ENCODE measurements around the gene COL4A3.
A peak's percentile ranks its signal among the peaks of the same experiment; 100 is the strongest.

Gene COL4A3

DNA sequence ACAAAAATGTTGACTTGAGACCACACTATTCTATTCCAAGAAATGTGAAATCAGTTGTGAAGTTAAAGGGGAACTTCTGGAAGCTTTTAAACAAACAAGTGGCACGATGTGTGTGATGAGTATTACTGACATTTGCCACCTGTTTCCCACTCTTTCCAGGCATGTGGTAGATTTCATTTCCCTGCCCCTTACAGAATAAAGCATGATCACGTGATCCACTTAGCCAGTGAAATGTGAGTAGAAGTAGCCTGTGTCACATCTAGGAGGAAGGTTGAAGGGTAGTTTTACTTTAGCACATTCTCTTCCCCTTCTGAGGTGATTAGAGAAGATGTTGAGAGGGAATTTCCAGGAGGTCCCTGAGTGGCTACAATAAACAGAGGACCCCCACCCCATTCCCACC, 4.3 kb upstream of the COL4A3 start:
- ATAC-seq, result no peak

DNA sequence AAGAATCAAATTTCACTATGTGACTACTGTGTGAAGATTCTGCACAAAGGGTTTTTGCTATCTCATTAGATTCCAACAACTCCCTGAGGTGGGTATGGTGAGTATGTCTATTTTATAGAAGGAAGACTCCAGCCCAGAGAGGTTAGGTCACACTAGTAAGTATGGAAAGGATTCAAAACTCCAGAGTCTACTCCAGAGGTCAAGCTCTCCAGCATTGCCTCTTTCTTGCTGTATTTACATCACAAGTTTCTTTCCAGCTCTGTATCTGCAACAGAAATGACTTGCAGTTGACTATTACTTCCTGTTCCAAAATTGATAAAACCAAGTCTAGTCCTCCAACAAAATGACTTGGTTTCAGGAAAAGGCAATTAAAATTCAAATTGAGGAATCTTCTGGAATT, 2.5 kb upstream of the COL4A3 start:
- ATAC-seq, result no peak
- TF ChIP-seq BACH2 (CRISPR knock-in tag; IDR thresholded peaks at IDR 0.05; ENCODE audit: borderline replicate concordance) (no peak), ZC3H10 (CRISPR knock-in tag; IDR thresholded peaks at IDR 0.05) (no peak), SNAI2 (CRISPR knock-in tag; IDR thresholded peaks at IDR 0.05) (no peak), ZNF565 (CRISPR knock-in tag; conservative IDR thresholded peaks at IDR 0.05; ENCODE audit: low read depth) (no peak), ZFP30 (CRISPR knock-in tag; IDR thresholded peaks at IDR 0.05) (no peak), ISL1 (CRISPR knock-in tag; IDR thresholded peaks at IDR 0.05) (no peak)
- TF ChIP-seq, protein P1, sequence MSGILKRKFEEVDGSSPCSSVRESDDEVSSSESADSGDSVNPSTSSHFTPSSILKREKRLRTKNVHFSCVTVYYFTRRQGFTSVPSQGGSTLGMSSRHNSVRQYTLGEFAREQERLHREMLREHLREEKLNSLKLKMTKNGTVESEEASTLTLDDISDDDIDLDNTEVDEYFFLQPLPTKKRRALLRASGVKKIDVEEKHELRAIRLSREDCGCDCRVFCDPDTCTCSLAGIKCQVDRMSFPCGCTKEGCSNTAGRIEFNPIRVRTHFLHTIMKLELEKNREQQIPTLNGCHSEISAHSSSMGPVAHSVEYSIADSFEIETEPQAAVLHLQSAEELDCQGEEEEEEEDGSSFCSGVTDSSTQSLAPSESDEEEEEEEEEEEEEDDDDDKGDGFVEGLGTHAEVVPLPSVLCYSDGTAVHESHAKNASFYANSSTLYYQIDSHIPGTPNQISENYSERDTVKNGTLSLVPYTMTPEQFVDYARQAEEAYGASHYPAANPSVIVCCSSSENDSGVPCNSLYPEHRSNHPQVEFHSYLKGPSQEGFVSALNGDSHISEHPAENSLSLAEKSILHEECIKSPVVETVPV (CRISPR knock-in tag; IDR thresholded peaks at IDR 0.05), result no peak
- TF ChIP-seq, protein P2, sequence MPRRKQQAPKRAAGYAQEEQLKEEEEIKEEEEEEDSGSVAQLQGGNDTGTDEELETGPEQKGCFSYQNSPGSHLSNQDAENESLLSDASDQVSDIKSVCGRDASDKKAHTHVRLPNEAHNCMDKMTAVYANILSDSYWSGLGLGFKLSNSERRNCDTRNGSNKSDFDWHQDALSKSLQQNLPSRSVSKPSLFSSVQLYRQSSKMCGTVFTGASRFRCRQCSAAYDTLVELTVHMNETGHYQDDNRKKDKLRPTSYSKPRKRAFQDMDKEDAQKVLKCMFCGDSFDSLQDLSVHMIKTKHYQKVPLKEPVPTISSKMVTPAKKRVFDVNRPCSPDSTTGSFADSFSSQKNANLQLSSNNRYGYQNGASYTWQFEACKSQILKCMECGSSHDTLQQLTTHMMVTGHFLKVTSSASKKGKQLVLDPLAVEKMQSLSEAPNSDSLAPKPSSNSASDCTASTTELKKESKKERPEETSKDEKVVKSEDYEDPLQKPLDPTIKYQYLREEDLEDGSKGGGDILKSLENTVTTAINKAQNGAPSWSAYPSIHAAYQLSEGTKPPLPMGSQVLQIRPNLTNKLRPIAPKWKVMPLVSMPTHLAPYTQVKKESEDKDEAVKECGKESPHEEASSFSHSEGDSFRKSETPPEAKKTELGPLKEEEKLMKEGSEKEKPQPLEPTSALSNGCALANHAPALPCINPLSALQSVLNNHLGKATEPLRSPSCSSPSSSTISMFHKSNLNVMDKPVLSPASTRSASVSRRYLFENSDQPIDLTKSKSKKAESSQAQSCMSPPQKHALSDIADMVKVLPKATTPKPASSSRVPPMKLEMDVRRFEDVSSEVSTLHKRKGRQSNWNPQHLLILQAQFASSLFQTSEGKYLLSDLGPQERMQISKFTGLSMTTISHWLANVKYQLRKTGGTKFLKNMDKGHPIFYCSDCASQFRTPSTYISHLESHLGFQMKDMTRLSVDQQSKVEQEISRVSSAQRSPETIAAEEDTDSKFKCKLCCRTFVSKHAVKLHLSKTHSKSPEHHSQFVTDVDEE (CRISPR knock-in tag; IDR thresholded peaks at IDR 0.05), result no peak

More for the DNA sequence above, 4.3 kb upstream of the COL4A3 start:
- no peak for TF ChIP-seq CSDC2 (CRISPR knock-in tag; IDR thresholded peaks at IDR 0.05)
- TF ChIP-seq, protein P1 (CRISPR knock-in tag; IDR thresholded peaks at IDR 0.05), result no peak
- no peak for TF ChIP-seq SNAI2 (CRISPR knock-in tag; IDR thresholded peaks at IDR 0.05)
- TF ChIP-seq OSR1 (CRISPR knock-in tag; IDR thresholded peaks at IDR 0.05), result no peak
- no peak for TF ChIP-seq BACH2 (CRISPR knock-in tag; IDR thresholded peaks at IDR 0.05; ENCODE audit: borderline replicate concordance)
- no peak for TF ChIP-seq ZNF8 (CRISPR knock-in tag; IDR thresholded peaks at IDR 0.05)
- TF ChIP-seq ZNF70 (CRISPR knock-in tag; IDR thresholded peaks at IDR 0.05), result no peak
- no peak for TF ChIP-seq TCF4 (CRISPR knock-in tag; IDR thresholded peaks at IDR 0.05; ENCODE audit: borderline replicate concordance)
- TF ChIP-seq ZFP3 (CRISPR knock-in tag; IDR thresholded peaks at IDR 0.05), result no peak
- no peak for TF ChIP-seq ZFP30 (CRISPR knock-in tag; IDR thresholded peaks at IDR 0.05)
- TF ChIP-seq, protein P3, sequence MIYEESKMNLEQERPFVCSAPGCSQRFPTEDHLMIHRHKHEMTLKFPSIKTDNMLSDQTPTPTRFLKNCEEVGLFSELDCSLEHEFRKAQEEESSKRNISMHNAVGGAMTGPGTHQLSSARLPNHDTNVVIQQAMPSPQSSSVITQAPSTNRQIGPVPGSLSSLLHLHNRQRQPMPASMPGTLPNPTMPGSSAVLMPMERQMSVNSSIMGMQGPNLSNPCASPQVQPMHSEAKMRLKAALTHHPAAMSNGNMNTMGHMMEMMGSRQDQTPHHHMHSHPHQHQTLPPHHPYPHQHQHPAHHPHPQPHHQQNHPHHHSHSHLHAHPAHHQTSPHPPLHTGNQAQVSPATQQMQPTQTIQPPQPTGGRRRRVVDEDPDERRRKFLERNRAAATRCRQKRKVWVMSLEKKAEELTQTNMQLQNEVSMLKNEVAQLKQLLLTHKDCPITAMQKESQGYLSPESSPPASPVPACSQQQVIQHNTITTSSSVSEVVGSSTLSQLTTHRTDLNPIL (CRISPR knock-in tag; IDR thresholded peaks at IDR 0.05; ENCODE audit: low read depth), result no peak
- no peak for TF ChIP-seq ISL1 (CRISPR knock-in tag; IDR thresholded peaks at IDR 0.05)
- TF ChIP-seq GLIS3 (CRISPR knock-in tag; IDR thresholded peaks at IDR 0.05), result no peak

DNA sequence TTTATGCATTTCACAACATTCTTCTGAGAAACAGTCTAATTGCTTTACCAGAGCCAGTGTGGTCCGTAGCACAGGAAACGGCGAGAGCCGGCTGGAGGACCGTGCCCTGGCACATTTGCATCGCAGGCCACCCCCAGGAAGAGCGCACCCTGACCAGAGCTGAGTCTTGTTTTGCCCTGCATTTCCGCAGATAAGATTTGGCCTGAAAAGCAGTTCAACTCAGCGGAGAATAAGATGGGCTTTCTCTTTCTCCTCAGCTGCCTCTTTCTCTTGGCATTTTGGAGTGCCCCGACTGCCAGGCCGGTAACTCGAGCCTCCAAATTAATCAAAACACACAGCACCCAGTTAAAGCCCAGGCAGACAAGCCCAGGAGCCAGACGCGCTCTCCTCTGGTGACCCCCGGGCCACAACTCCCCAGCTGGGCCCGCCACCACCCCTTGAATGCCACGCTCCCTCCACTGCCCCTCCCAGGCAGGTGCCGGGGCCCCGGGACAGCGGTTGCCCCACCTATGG, 883 bp upstream of the COL4A3 start:
- no peak for TF ChIP-seq SNAI2 (CRISPR knock-in tag; IDR thresholded peaks at IDR 0.05)
- no peak for TF ChIP-seq ESRRG (CRISPR knock-in tag; IDR thresholded peaks at IDR 0.05)
- TF ChIP-seq ZNF70 (CRISPR knock-in tag; IDR thresholded peaks at IDR 0.05), result no peak
- TF ChIP-seq ARNTL (CRISPR knock-in tag; IDR thresholded peaks at IDR 0.05; ENCODE audit: borderline replicate concordance, low read depth), result no peak
- no peak for TF ChIP-seq BACH2 (CRISPR knock-in tag; IDR thresholded peaks at IDR 0.05; ENCODE audit: borderline replicate concordance)
- TF ChIP-seq POU6F1 (CRISPR knock-in tag; IDR thresholded peaks at IDR 0.05; ENCODE audit: borderline replicate concordance, low read depth), result no peak
- no peak for TF ChIP-seq PPARA (CRISPR knock-in tag; IDR thresholded peaks at IDR 0.05; ENCODE audit: borderline replicate concordance)
- no peak for TF ChIP-seq CSDC2 (CRISPR knock-in tag; IDR thresholded peaks at IDR 0.05)
- no peak for TF ChIP-seq GLIS3 (CRISPR knock-in tag; IDR thresholded peaks at IDR 0.05)
- TF ChIP-seq ZNF565 (CRISPR knock-in tag; conservative IDR thresholded peaks at IDR 0.05; ENCODE audit: low read depth), result no peak
- TF ChIP-seq TOX (CRISPR knock-in tag; IDR thresholded peaks at IDR 0.05; ENCODE audit: borderline replicate concordance), result no peak
- TF ChIP-seq ZFP3 (CRISPR knock-in tag; IDR thresholded peaks at IDR 0.05), result no peak
- TF ChIP-seq ZFP30 (CRISPR knock-in tag; IDR thresholded peaks at IDR 0.05), result no peak
- no peak for TF ChIP-seq RARB (CRISPR knock-in tag; IDR thresholded peaks at IDR 0.05)
- TF ChIP-seq TCF4 (CRISPR knock-in tag; IDR thresholded peaks at IDR 0.05; ENCODE audit: borderline replicate concordance), result no peak
- TF ChIP-seq ZC3H10 (CRISPR knock-in tag; IDR thresholded peaks at IDR 0.05), result no peak
- no peak for TF ChIP-seq ZNF8 (CRISPR knock-in tag; IDR thresholded peaks at IDR 0.05)
- TF ChIP-seq, protein P3 (CRISPR knock-in tag; IDR thresholded peaks at IDR 0.05; ENCODE audit: low read depth), result no peak
- no peak for TF ChIP-seq ISL1 (CRISPR knock-in tag; IDR thresholded peaks at IDR 0.05)
- ATAC-seq, result peak; percentile 49

Measured in SK-N-SH treated with all-trans-retinoic acid at 6 μM for 48 hours (cell line).